OCI-LY7 (cell line): ENCODE results near the gene SEPHS2. TPM values are rescaled to one million over a fixed set of nuclear protein-coding genes. Genes with fewer than 3 reads are reported as not detected.

Source experiments
- BruUV-seq: library from RNA; stranded (reverse); fragments of 400-500 nt; replicated peaks from 2 replicates; lab custom pipeline; 2021; lab: Mats Ljungman, UMichigan
- CTCF ChIA-PET: fragments of 300-600 bp; sonication (Branson Sonifier 250); formaldehyde crosslinking; loops from one replicate; lab custom pipeline; 2022; ENCODE audit warnings: antibody characterized with exemption; ENCODE audit not compliant: unreplicated experiment; lab: Charles Lee
- POLR2A ChIA-PET: fragments of 300-600 bp; sonication (Branson Sonifier 250); formaldehyde crosslinking; loops from one replicate; lab custom pipeline; 2022; ENCODE audit warnings: antibody characterized with exemption; lab: Charles Lee
- DNase-seq: peaks from one replicate; pipeline ENCODE4 v3.0.0-alpha.2; 2015; ENCODE audit warnings: low spot score
- H2AFZ ChIP-seq: fragments of 200-600 bp; sonication (generic), shearing (Covaris generic); 2 replicates; pipeline ENCODE4 v1.6.1; 2014; ENCODE audit warnings: mild to moderate bottlenecking, antibody characterized with exemption, low read length, moderate library complexity
- H3K27ac ChIP-seq: fragments of 200-600 bp; sonication (generic); 2 replicates; pipeline ENCODE4 v1.5.1; 2014; ENCODE audit warnings: mixed run types, low read depth, mild to moderate bottlenecking, moderate library complexity, low read length, inconsistent platforms; ENCODE audit not compliant: poor library complexity, severe bottlenecking
- H3K36me3 ChIP-seq: fragments of 200-600 bp; sonication (generic); 2 replicates; pipeline ENCODE4 v1.6.1; 2014; ENCODE audit warnings: mild to moderate bottlenecking, antibody characterized with exemption, low read length, moderate library complexity, mixed read lengths; ENCODE audit not compliant: insufficient read depth
- H3K4me1 ChIP-seq: fragments of 200-600 bp; sonication (generic); 2 replicates; pipeline ENCODE4 v1.5.1; 2014; ENCODE audit warnings: mild to moderate bottlenecking, low read length; ENCODE audit not compliant: insufficient read depth, poor library complexity, severe bottlenecking
- H3K4me2 ChIP-seq: fragments of 200-600 bp; sonication (generic); 2 replicates; pipeline ENCODE4 v1.6.1; 2014; ENCODE audit warnings: mild to moderate bottlenecking, low read length
- H3K4me3 ChIP-seq: fragments of 200-600 bp; sonication (generic); 2 replicates; pipeline ENCODE4 v1.5.1; 2014; ENCODE audit warnings: mild to moderate bottlenecking, low read depth, low read length; ENCODE audit not compliant: poor library complexity, severe bottlenecking
- H3K79me2 ChIP-seq: fragments of 200-600 bp; sonication (generic); 2 replicates; pipeline ENCODE4 v1.6.1; 2016; ENCODE audit warnings: low read depth, mild to moderate bottlenecking, low read length, moderate library complexity, mixed read lengths; ENCODE audit not compliant: insufficient read depth
- H3K9me2 ChIP-seq: fragments of 200-600 bp; sonication (generic); 2 replicates; pipeline ENCODE4 v1.6.1; 2016; ENCODE audit warnings: mild to moderate bottlenecking, low read length, mixed read lengths; ENCODE audit not compliant: insufficient read depth
- H3K9me3 ChIP-seq: fragments of 200-600 bp; sonication (generic); 2 replicates; pipeline ENCODE4 v1.6.1; 2014; ENCODE audit warnings: mild to moderate bottlenecking, mixed run types, low read length, mixed read lengths
- H4K20me1 ChIP-seq: fragments of 200-600 bp; sonication (generic); 2 replicates; pipeline ENCODE4 v1.6.1; 2014; ENCODE audit warnings: mild to moderate bottlenecking, antibody characterized with exemption, low read length, moderate library complexity, mixed read lengths; ENCODE audit not compliant: insufficient read depth
- CTCF ChIP-seq: fragments of 200-600 bp; sonication (generic); conservative IDR thresholded peaks from 2 replicates; pipeline ENCODE4 v1.5.1; 2014; ENCODE audit warnings: mild to moderate bottlenecking, antibody characterized with exemption, low read length, moderate library complexity, mixed read lengths
- EZH2phosphoT487 ChIP-seq: fragments of 200-600 bp; sonication (generic); IDR thresholded peaks from 2 replicates; pipeline ENCODE4 v1.6.1; 2018; ENCODE audit warnings: low read depth, borderline replicate concordance, mild to moderate bottlenecking, mixed run types, antibody characterized with exemption, low read length, moderate library complexity, mixed read lengths
- intact Hi-C: fragments of 100-400 bp; cut with micrococcal nuclease; formaldehyde crosslinking; loops from one replicate; pipeline ENCODE4 v1.10.0; 2022; ENCODE audit not compliant: unreplicated experiment
- total RNA-seq, 2 experiments: library from RNA; depleted of rRNA in 1 of 2; stranded (reverse); fragments of >200 nt in 1 of 2; shearing (Covaris generic) in 1 of 2; gene quantifications; 2 replicates each; pipeline ENCODE4 v1.2.3, GENCODE V29; 2014 to 2022

SEPHS2 gene
- total RNA-seq, 2 experiments from 2014 or later: 14.4 to 64.2 TPM

- no TSS peak for BruUV-seq
- DNase-seq: no peak
- Histone ChIP-seq H3K79me2 (peaks cover 23% of the 10 kb centered on the region), H3K9me2 (no peaks in the 10 kb centered on the region), H2AFZ (no peak overlapping the region), H3K27ac (no peak overlapping the region), H3K4me3 (no peak overlapping the region), H3K36me3 (peaks cover 26% of the 10 kb centered on the region), H3K4me2 (no peak overlapping the region), H4K20me1 (peaks cover 18% of the 10 kb centered on the region), H3K4me1 (peaks cover 39% of the 10 kb centered on the region), H3K9me3 (no peaks in the 10 kb centered on the region)
- TF ChIP-seq CTCF (no peak), EZH2phosphoT487 (no peak)
- POLR2A ChIA-PET: interaction anchor here (0.7 to 1.3 kb wide), 2 partner anchors 130 to 171 kb away, joined by 3 to 4 read pairs; partner anchors contain the start of gene ZNF689
- intact Hi-C loops: no loop called here
- CTCF ChIA-PET: no interaction called here
These were observed 5.8 kb downstream of the SEPHS2 start for GRCh38 chr16:30439720-30440348.

GRCh38 chr16:30438835-30439234, 6.8 kb downstream of the SEPHS2 start:
- peaks cover 16% of the 10 kb centered on the region for H3K36me3 ChIP-seq
- H3K27ac ChIP-seq: no peak overlapping the region
- peaks cover 8% of the 10 kb centered on the region; the same call in 1 of the 2 replicates for H4K20me1 ChIP-seq
- H3K9me3 ChIP-seq: no peaks in the 10 kb centered on the region
- H3K4me1 ChIP-seq: peaks cover 29% of the 10 kb centered on the region
- CTCF ChIA-PET: no interaction called here
- H2AFZ ChIP-seq: no peak overlapping the region
- H3K4me3 ChIP-seq: no peak overlapping the region
- peaks cover 13% of the 10 kb centered on the region for H3K79me2 ChIP-seq
- H3K9me2 ChIP-seq: no peaks in the 10 kb centered on the region
- no peak overlapping the region for H3K4me2 ChIP-seq
- DNase-seq: no peak
- POLR2A ChIA-PET: interaction anchor here (0.6 to 0.7 kb wide), 2 partner anchors 8 to 131 kb away, joined by 3 read pairs; no protein-coding TSS in a partner anchor
- TF ChIP-seq CTCF (no peak), EZH2phosphoT487 (no peak)
- intact Hi-C loops: no loop called here
- BruUV-seq: no TSS peak

- no peaks in the 10 kb centered on the region for H4K20me1 ChIP-seq
- H3K79me2 ChIP-seq: 0 out of 2 replicates have a peak, but pooled peaks cover 3% of the 10 kb centered on the region
- no TSS peak for BruUV-seq
These were observed 8.1 kb downstream of the SEPHS2 start for GRCh38 chr16:30437511-30438046.

More at GRCh38 chr16:30437511-30438046, 8.1 kb downstream of the SEPHS2 start:
- CTCF ChIA-PET: interaction anchor here (0.6 kb wide), 1 partner anchor 73 kb away, joined by 3 read pairs; no protein-coding TSS in a partner anchor
- no peak overlapping the region for H3K4me2 ChIP-seq
- H2AFZ ChIP-seq: no peak overlapping the region
- TF ChIP-seq EZH2phosphoT487 (no peak), CTCF (no peak)
- DNase-seq: no peak
- H3K36me3 ChIP-seq: peaks cover 3% of the 10 kb centered on the region; the same call in 1 of the 2 replicates
- H3K4me3 ChIP-seq: no peak overlapping the region
- H3K9me3 ChIP-seq: no peaks in the 10 kb centered on the region
- POLR2A ChIA-PET: no interaction called here
- H3K27ac ChIP-seq: no peak overlapping the region
- H3K9me2 ChIP-seq: no peaks in the 10 kb centered on the region
- H3K4me1 ChIP-seq: peaks cover 19% of the 10 kb centered on the region
- intact Hi-C loops: no loop called here
